Measurements from ENCODE around the gene SOCS7.
A peak's percentile ranks its signal among the peaks of the same experiment; 100 is the strongest.
"Not testable (repeated sequence)": the region's sequence is repeated elsewhere in the genome, so short reads cannot be mapped to it uniquely, and the experiment has no call there.

SOCS7 gene

GRCh38 chr17:38435795-38436194 lies 84.2 kb downstream of the SOCS7 start:
- DNase-seq (ENCODE audit: low read depth, low spot score): no peak
- no peak overlapping the region for H3K4me3 ChIP-seq (ENCODE audit: low read depth, low read length)
- in situ Hi-C loops (cut with HindIII; ENCODE audit: low sequenced_read_pairs): no loop called here
- no peak for TF ChIP-seq CTCF (IDR thresholded peaks at IDR 0.05; ENCODE audit: low read depth, low read length)

GRCh38 chr17:38436386-38436785 lies 84.7 kb downstream of the SOCS7 start:
- in situ Hi-C loops (cut with HindIII; ENCODE audit: low sequenced_read_pairs): no loop called here
- TF ChIP-seq CTCF (IDR thresholded peaks at IDR 0.05; ENCODE audit: low read depth, low read length): no peak
- no peak overlapping the region for H3K4me3 ChIP-seq (ENCODE audit: low read depth, low read length)
- no peak for DNase-seq (ENCODE audit: low read depth, low spot score)

GRCh38 chr17:38437313-38437712 lies 85.7 kb downstream of the SOCS7 start:
- DNase-seq (ENCODE audit: low read depth, low spot score); H3K4me3 ChIP-seq (ENCODE audit: low read depth, low read length); in situ Hi-C loops (cut with HindIII; ENCODE audit: low sequenced_read_pairs): not testable (repeated sequence)

GRCh38 chr17:38439436-38439835 lies 87.8 kb downstream of the SOCS7 start:
- no peak for TF ChIP-seq CTCF (IDR thresholded peaks at IDR 0.05; ENCODE audit: low read depth, low read length)
- no peak for DNase-seq (ENCODE audit: low read depth, low spot score)
- in situ Hi-C loops (cut with HindIII; ENCODE audit: low sequenced_read_pairs): no loop called here

GRCh38 chr17:38440614-38441397 lies 89.2 kb downstream of the SOCS7 start:
- H3K4me3 ChIP-seq (ENCODE audit: low read depth, low read length): no peak overlapping the region
- in situ Hi-C loops (cut with HindIII; ENCODE audit: low sequenced_read_pairs): no loop called here
- no peak for TF ChIP-seq CTCF (IDR thresholded peaks at IDR 0.05; ENCODE audit: low read depth, low read length)
- DNase-seq (ENCODE audit: low read depth, low spot score): no peak

More at GRCh38 chr17:38439436-38439835, 87.8 kb downstream of the SOCS7 start:
- H3K4me3 ChIP-seq (ENCODE audit: low read depth, low read length): no peak overlapping the region

- H3K4me3 ChIP-seq (ENCODE audit: low read depth, low read length): no peak overlapping the region
- no peak for TF ChIP-seq CTCF (IDR thresholded peaks at IDR 0.05; ENCODE audit: low read depth, low read length)
- no peak for DNase-seq (ENCODE audit: low read depth, low spot score)
- in situ Hi-C loops (cut with HindIII; ENCODE audit: low sequenced_read_pairs): no loop called here
Measured at GRCh38 chr17:38441429-38442061, 89.9 kb downstream of the SOCS7 start.

GRCh38 chr17:38442548-38442947 lies 90.9 kb downstream of the SOCS7 start:
- in situ Hi-C loops (cut with HindIII; ENCODE audit: low sequenced_read_pairs): no loop called here
- peak; percentile 29 for DNase-seq (ENCODE audit: low read depth, low spot score)
- no peak overlapping the region for H3K4me3 ChIP-seq (ENCODE audit: low read depth, low read length)
- TF ChIP-seq CTCF (IDR thresholded peaks at IDR 0.05; ENCODE audit: low read depth, low read length): no peak
